Right ventricle myocardium superior (tissue), 1 donor: Measurements from ENCODE around the gene SASH3. TPM values are rescaled to one million over a fixed set of nuclear protein-coding genes. Genes with fewer than 3 reads are reported as not detected.

Experiments used
- ATAC-seq: fragments of 200-7000 bp; cut with Tn5 transposase; one replicate; pipeline ENCODE4 v1.9.1; 2020; ENCODE audit warnings: mild to moderate bottlenecking; ENCODE audit not compliant: poor library complexity
- DNase-seq: peaks from one replicate; pipeline ENCODE4 v3.0.0-alpha.2; 2020
- intact Hi-C: fragments of 100-400 bp; cut with DNase I; formaldehyde crosslinking; loops from one replicate; pipeline ENCODE4 v1.11.2; 2022
- total RNA-seq: library from RNA; stranded (reverse); fragmentation: NEBNext Ultra II Directional; extraction: Animal tissue kit (Norgen Biotek cat#: 25700); gene quantifications from one replicate; pipeline ENCODE4 v1.2.1, GENCODE V29; 2021
- donor health status: DM: no; HTN: yes; CAD: no; lungs with severe emphysema.

Gene SASH3
- total RNA-seq, 1 donor from 2014 or later: 2.2 TPM

DNA sequence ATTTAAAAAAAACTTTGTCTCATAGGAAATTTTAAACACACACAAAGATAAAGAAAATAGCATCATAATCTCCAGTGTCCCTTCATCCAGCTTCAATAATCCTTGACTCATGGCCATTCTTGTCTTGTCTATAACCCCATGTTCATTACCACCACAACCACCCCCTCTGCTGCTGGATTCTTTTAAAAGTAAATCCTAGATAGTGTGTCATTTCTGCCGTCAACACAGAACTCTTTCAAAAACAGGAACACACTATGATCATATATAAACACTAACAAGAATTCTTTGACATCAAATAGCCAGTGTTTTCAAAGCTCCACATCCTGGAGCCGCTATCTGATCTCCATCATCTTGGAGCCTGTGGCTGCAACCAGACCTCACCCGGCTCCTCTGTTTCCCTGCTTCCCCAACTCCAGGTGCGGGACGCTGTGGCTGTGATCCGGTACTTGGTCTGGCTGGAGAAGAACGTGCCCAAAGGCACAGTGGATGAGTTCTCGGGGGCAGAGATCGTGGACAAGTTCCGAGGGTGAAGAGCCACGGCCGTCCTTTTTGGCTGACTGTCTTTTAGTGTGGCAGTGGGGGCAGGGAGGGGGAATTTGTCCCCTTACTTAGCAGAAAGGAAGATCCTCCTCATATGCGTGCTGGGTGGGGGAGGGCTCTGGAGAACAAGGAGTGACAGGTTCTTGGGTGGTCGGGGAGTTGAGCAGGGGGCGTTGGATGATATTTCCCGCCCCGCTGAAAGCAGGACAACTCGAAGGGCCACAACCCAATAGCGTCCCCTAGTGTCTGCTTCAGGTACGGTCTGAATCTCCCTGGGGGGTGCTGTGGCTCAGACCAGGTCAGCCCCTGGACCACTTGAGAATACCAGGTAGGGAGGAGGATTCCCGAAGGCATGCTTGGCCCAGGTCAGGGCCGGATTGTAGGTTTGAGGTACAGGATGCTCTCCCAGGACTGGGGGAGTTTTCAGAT is 25.4 kb upstream of the SASH3 start:
- intact Hi-C loops: no loop called here
- no peak for ATAC-seq
- DNase-seq: no peak

GRCh38 chrX:129755779-129756650 is 23.7 kb upstream of the SASH3 start:
- ATAC-seq (no peak), DNase-seq (no peak)
- intact Hi-C loops: no loop called here

DNA sequence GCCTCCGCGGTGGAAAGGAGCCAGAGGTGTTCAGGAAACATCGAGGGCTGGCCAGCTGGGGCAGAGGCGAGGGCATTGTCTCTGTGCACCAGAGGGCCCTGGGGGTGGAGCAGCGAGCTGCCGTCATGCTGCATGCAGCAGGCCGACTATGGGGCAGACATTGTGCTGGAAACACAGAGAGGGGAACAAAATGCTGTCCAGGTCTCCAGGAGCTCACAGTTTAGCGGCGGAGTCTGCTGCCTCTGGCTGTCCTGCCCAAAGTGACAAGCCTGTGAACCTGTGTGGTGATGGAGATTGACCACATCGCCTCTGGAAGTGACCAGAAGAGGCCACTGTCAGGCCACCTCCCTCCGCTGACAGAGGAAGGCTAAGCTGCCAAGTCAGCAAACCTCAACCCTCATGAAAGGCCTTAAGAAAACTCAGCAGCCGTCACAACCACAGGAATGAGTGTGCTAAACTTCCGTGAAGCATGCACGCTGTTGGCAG is 20.1 kb upstream of the SASH3 start:
- intact Hi-C loops: no loop called here
- DNase-seq (peak; percentile 67), ATAC-seq (peak; percentile 78)

DNA sequence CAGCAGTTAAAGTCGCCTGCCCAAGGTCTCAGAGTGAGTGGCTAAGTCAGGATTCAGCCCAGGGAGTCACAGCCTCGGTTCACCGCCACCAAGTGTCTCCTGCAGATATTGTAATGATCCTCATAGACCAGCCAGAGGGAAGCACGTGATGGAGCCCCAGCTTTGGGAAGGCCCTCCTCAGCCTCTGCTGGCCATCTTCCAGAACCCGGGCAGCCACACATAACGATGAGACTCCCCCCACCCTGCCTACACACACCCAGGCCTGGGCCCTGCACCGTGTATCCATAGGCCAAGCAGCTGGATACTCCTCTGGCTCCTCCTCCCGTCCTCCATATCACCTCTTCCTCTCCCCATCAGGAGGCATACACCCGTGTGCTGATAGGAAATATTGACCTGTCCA is 19.6 kb upstream of the SASH3 start:
- no peak for ATAC-seq
- intact Hi-C loops: no loop called here
- DNase-seq: peak; percentile 42

- intact Hi-C loops: no loop called here
- DNase-seq: no peak
- ATAC-seq: no peak
Observed at GRCh38 chrX:129760981-129761380, 18.8 kb upstream of the SASH3 start.

DNA sequence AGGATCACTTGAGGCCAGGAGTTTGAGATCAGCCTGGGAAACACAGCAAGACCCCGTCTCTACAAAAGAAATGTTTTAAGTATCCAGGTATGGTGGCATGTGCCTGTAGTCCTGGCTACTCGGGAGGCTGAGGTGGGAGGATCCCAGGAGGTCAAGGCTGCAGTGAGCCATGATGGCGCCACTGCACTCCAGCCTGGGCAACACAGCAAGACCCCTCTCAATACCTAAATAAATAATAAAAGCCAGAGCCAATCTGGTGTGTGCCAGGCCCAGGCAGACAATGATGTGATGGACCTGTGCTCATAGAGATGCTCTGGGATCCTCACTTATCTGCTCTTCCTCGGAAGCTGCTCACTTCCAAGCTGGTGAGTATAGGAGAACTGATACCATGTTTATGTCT is 18.2 kb upstream of the SASH3 start:
- ATAC-seq (no peak), DNase-seq (no peak)
- intact Hi-C loops: no loop called here

GRCh38 chrX:129762448-129762847 is 17.3 kb upstream of the SASH3 start:
- ATAC-seq (no peak), DNase-seq (no peak)
- intact Hi-C loops: no loop called here

DNA sequence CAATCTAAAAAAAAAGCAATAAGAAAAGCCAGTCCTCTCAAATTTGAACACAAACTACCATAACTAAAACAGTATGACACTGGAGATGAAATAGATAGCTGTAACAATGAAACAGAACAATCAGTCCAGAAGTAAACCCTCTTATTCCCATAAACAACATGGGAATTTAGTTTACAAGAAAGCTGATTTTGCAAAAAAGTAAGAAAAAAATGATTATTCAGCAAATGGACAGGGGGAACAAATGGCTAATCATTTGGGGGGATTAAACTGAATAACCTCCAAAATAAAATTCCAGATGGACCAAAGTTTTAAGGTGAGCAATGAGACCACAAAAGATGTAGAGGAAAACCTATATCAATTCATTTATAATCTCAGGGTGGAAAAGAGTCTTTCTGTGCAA is 16.1 kb upstream of the SASH3 start:
- DNase-seq: no peak
- ATAC-seq: no peak
- intact Hi-C loops: no loop called here

DNA sequence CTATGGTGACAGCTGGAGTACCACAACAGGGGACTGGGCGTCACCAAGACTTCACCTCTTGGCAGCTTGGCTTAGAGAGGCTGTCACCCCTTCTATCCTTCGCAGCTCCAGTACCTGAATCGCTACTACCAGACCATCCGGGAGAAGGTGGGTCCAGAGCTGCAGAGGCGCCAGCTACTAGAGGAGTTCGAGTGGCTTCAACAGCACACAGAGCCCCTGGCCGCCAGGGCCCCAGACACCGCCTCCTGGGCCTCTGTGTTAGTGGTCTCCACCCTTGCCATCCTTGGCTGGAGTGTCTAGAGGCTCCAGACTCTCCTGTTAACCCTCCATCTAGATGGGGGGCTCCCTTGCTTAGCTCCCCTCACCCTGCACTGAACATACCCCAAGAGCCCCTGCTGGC is 11.6 kb upstream of the SASH3 start:
- ATAC-seq (no peak), DNase-seq (no peak)
- intact Hi-C loops: no loop called here

- ATAC-seq: no peak
- intact Hi-C loops: no loop called here
- no peak for DNase-seq
Observed at GRCh38 chrX:129768586-129769466, 10.9 kb upstream of the SASH3 start.

GRCh38 chrX:129769467-129770154 is 10.1 kb upstream of the SASH3 start:
- intact Hi-C loops: no loop called here
- ATAC-seq (no peak), DNase-seq (no peak)

DNA sequence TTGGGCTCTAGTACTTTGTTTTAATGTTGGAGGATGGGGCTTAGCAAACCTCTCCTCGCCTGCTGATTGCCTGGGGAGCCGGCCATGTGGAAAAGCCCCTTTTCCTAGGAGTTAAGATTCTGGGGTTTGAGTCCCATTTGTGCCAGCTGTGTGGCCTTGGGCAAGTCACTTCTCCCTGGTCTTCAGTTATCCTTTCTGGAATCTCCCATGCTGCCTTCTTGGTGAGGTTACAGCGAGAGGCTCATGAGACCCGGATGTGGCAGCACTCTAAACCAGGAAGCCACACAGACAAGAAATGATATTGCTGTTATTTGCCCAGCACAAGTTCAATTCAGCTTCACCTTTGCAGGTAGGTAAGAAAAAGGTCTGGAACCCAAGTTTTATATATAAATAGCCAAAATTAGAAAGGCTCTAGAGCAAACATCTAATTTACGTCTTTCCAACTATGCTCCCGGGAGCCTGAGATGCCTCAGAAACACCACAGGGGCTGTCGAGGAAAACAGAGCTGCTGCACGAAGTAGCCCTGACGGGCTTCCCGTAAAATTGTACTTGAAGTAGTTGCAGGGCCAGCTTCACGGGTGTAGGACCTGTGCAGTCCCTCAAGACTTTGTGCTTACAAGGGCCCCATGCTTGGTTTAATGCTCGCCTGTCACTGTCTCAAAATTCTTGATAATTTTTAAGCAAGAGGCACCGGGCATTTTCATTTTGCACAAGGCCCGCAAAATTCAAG is 8.3 kb upstream of the SASH3 start:
- ATAC-seq (no peak), DNase-seq (no peak)
- intact Hi-C loops: no loop called here

- intact Hi-C loops: no loop called here
- peak; percentile 73 for ATAC-seq
- DNase-seq: peak; percentile 71
Observed at GRCh38 chrX:129772796-129773431, 6.8 kb upstream of the SASH3 start.

DNA sequence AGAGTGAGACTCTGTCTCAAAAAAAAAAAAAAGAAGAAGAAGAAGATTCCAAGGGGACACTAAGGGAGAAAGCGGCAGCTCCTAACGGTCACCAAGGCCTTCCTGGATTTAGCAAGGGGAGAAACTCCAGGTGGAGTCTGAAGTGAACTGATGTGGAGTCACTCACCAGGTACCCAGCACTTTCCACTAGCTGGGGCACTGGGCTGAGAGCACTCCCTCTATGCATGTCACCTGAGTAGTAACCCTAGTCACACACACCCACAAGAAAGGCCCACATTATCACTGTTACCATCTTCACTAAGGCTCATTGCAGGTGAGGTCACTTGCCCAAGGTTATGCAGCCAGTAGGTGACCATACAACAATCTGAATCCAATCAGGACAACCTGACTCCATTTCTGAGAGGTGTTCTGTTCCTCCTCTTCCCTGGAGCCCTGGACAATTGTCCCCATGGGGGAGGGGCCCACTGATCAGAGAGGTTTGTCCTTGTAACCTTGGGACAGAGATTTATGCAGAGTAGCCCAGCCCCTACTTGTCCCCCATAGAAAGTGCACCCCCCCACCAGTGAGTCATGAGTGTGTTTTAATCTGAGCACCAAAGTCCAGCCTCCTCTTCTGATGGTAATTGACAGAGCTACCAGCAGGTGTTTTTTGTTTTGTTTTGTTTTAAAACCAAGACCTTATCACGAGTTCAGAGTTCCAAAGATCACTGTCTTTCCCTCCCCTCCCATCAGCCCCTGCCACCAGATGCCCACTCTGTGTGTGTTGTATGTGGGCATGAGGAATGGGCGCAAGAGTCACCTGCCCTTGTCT is 5.9 kb upstream of the SASH3 start:
- DNase-seq (no peak), ATAC-seq (no peak)
- intact Hi-C loops: no loop called here

- ATAC-seq: peak; percentile 68
- intact Hi-C loops: no loop called here
- peak; percentile 74 for DNase-seq
Observed at GRCh38 chrX:129777218-129778030, 2.3 kb upstream of the SASH3 start.
